GM12878 (cell line): ENCODE data around the gene GON4L. TPM values are rescaled to one million over a fixed set of nuclear protein-coding genes. Genes with fewer than 3 reads are reported as not detected.

Source experiments
- ATAC-seq: fragments of 200-7000 bp; cut with Tn5 transposase; 3 replicates; pipeline ENCODE4 v1.9.1; 2020; ENCODE audit warnings: mild to moderate bottlenecking, moderate library complexity
- BruUV-seq: library from RNA; stranded (reverse); fragments of 400-500 nt; replicated peaks from 2 replicates; lab custom pipeline; 2021; lab: Mats Ljungman, UMichigan
- CTCF ChIA-PET: fragments of 300-600 bp; sonication (Branson Sonifier 250); formaldehyde crosslinking; extraction: SDS; loops from one replicate; lab custom pipeline; 2021; ENCODE audit warnings: inconsistent platforms; lab: Yijun Ruan, JAX
- POLR2A ChIA-PET: fragments of 350-600 bp; formaldehyde crosslinking; extraction: SDS; loops from one replicate; lab custom pipeline; 2021; ENCODE audit warnings: inconsistent platforms; lab: Charles Lee
- RAD21 ChIA-PET: fragments of 300-600 bp; sonication (Branson Sonifier 250); formaldehyde crosslinking; loops from one replicate; lab custom pipeline; 2023; ENCODE audit warnings: antibody characterized with exemption; ENCODE audit not compliant: unreplicated experiment; lab: Charles Lee
- SMC1A ChIA-PET: fragments of 300-600 bp; sonication (Branson Sonifier 250); formaldehyde crosslinking; loops from one replicate; lab custom pipeline; 2023; ENCODE audit not compliant: unreplicated experiment, uncharacterized antibody; lab: Charles Lee
- DNase-seq: peaks from one replicate; pipeline ENCODE4 v3.0.0-alpha.2; 2011; ENCODE audit warnings: low read depth, low spot score
- FAIRE-seq: peaks from 3 replicates; lab custom pipeline; 2011; peaks lifted over from hg19 to GRCh38; lab: Jason Lieb, UNC
- H2AFZ ChIP-seq: 2 replicates; pipeline ENCODE4 v1.6.0; 2011; ENCODE audit warnings: low read depth, low read length, control low read depth; ENCODE audit not compliant: control insufficient read depth
- H3K27ac ChIP-seq: 2 replicates; pipeline ENCODE4 v1.5.1; 2011; ENCODE audit warnings: control low read depth; ENCODE audit not compliant: control insufficient read depth, insufficient read depth
- H3K27me3 ChIP-seq, 2 experiments: replicated peaks in 1 of 2; 2 replicates each; pipeline versions ENCODE4 v1.6.0 to v1.6.1; 2011; ENCODE audit warnings: low read length in 1 of 2; ENCODE audit not compliant: control insufficient read depth in 2 of 2, insufficient read depth in 2 of 2
- H3K36me3 ChIP-seq, 2 experiments: 2 replicates each; pipeline ENCODE4 v1.5.1; 2011; ENCODE audit warnings: low read length in 1 of 2; ENCODE audit not compliant: control insufficient read depth in 2 of 2, insufficient read depth in 2 of 2
- H3K4me1 ChIP-seq: 2 replicates; pipeline ENCODE4 v1.6.1; 2011; ENCODE audit warnings: mild to moderate bottlenecking, low read length, moderate library complexity, mixed read lengths; ENCODE audit not compliant: control insufficient read depth, insufficient read depth
- H3K4me2 ChIP-seq: 2 replicates; pipeline ENCODE4 v1.6.0; 2011; ENCODE audit warnings: control low read depth; ENCODE audit not compliant: control insufficient read depth, insufficient read depth
- H3K4me3 ChIP-seq: fragments of 200-600 bp; sonication (generic); 2 replicates; pipeline ENCODE4 v1.5.1; 2016
- H3K79me2 ChIP-seq: 2 replicates; pipeline ENCODE4 v1.6.0; 2011; ENCODE audit warnings: low read length; ENCODE audit not compliant: control insufficient read depth, insufficient read depth
- H3K9ac ChIP-seq: 2 replicates; pipeline ENCODE4 v1.8.0; 2011; ENCODE audit warnings: low read length, control low read depth, mixed read lengths; ENCODE audit not compliant: control insufficient read depth, insufficient read depth
- H3K9me3 ChIP-seq: replicated peaks from 3 replicates; pipeline ENCODE4 v1.5.1; 2011; ENCODE audit warnings: mild to moderate bottlenecking, low read length; ENCODE audit not compliant: control insufficient read depth, insufficient read depth
- H4K20me1 ChIP-seq: 2 replicates; pipeline ENCODE4 v1.6.0; 2011; ENCODE audit not compliant: control insufficient read depth, insufficient read depth
- CHD4 ChIP-seq: fragments of 200-600 bp; sonication (generic); IDR thresholded peaks from 2 replicates; pipeline ENCODE4 v1.6.1; 2016; ENCODE audit warnings: mild to moderate bottlenecking
- ETV6 ChIP-seq, 2 experiments: fragments of 450-650 bp in 1 of 2; IDR thresholded peaks in 1 of 2; conservative IDR thresholded peaks in 1 of 2; 2 replicates each; pipeline ENCODE4 v1.6.1; 2014; ENCODE audit warnings: antibody characterized with exemption in 1 of 2, borderline replicate concordance in 1 of 2, low read depth in 1 of 2, mild to moderate bottlenecking in 1 of 2, moderate library complexity in 1 of 2
- FOXM1 ChIP-seq: IDR thresholded peaks from 2 replicates; pipeline ENCODE4 v1.6.1; 2012; ENCODE audit warnings: low read depth, mild to moderate bottlenecking, inconsistent platforms, low read length, moderate library complexity
- MEF2B ChIP-seq: fragments of 450-650 bp; IDR thresholded peaks from 2 replicates; pipeline ENCODE4 v1.6.1; 2018; ENCODE audit warnings: mild to moderate bottlenecking, moderate library complexity; ENCODE audit not compliant: partially characterized antibody, poor library complexity, severe bottlenecking
- MTA3 ChIP-seq: IDR thresholded peaks from 2 replicates; pipeline ENCODE4 v1.6.1; 2012; ENCODE audit warnings: low read length, inconsistent platforms, borderline replicate concordance
- NFXL1 ChIP-seq: fragments of 450-650 bp; IDR thresholded peaks from 2 replicates; pipeline ENCODE4 v1.6.1; 2017; ENCODE audit warnings: antibody characterized with exemption, mild to moderate bottlenecking, borderline replicate concordance
- SPI1 ChIP-seq: IDR thresholded peaks from 2 replicates; pipeline ENCODE4 v1.6.1; 2011; ENCODE audit warnings: low read depth, mild to moderate bottlenecking, low read length, moderate library complexity, borderline replicate concordance; ENCODE audit not compliant: insufficient read depth
- STAT3 ChIP-seq: IDR thresholded peaks from 2 replicates; pipeline ENCODE4 v1.6.1; 2011; ENCODE audit warnings: low read depth, low read length, improper control_type of control experiment
- ZZZ3 ChIP-seq: IDR thresholded peaks from 2 replicates; pipeline ENCODE4 v1.6.1; 2011; ENCODE audit warnings: low read depth; ENCODE audit not compliant: control insufficient read depth, insufficient read length
- WGBS: methylation state at CpG from one replicate; pipeline ENCODE4 v1.1.6; 2016; ENCODE audit warnings: low lambda C conversion rate; ENCODE audit not compliant: insufficient replicate concordance, insufficient coverage; ENCODE audit errors: missing lambda C conversion rate; 5-methylcytosine and 5-hydroxymethylcytosine counted together
- in situ Hi-C: fragments of 300-500 bp; cut with MboI; formaldehyde crosslinking; loops from 9 replicates; pipeline ENCODE4 v1.14.3; 2018; ENCODE audit warnings: mixed read lengths
- intact Hi-C: fragments of 100-400 bp; cut with micrococcal nuclease; formaldehyde crosslinking; loops from one replicate; pipeline ENCODE4 v1.14.2; 2022; ENCODE audit not compliant: unreplicated experiment
- polyA plus RNA-seq, 11 experiments: library from polyadenylated mRNA; depleted of rRNA in 4 of 11; unstranded in 6 of 11; stranded (reverse) in 5 of 11; fragments of >200 nt; fragmentation: Nextera tagmentation in 4 of 11; fragmentation: Illumina TruSeq in 1 of 11; extraction: Ambion mirVana in 4 of 11; extraction: Trizol in 1 of 11; gene quantifications; 1 replicate in 1 of 11; 2 replicates in 10 of 11; pipeline versions ENCODE4 v1.2.1 to v1.2.3, GENCODE V29; 2011 to 2016; ENCODE audit warnings: inconsistent platforms in 2 of 11, missing spikeins in 2 of 11, low read depth in 1 of 11
- total RNA-seq, 4 experiments: library from RNA; depleted of rRNA in 3 of 4; stranded (reverse); fragments of >200 nt in 3 of 4; fragmentation: Illumina TruSeq in 1 of 4; extraction: Trizol in 1 of 4; gene quantifications; 2 replicates each; pipeline versions ENCODE4 v1.2.1 to v1.2.3, GENCODE V29; 2013 to 2021
- TF ChIP-seq, protein P1 (sequence below): IDR thresholded peaks from 2 replicates; pipeline ENCODE4 v1.6.1; 2012; ENCODE audit warnings: low read depth, low read length, improper control_type of control experiment
- TF ChIP-seq, protein P2 (sequence below): fragments of 450-650 bp; IDR thresholded peaks from 2 replicates; pipeline ENCODE4 v1.6.1; 2016; ENCODE audit warnings: mild to moderate bottlenecking

Gene GON4L
- total and polyA plus RNA-seq, 10 of the 15 experiments (the other 5 are each of a cell fraction or from before 2014, with no cell fraction given): 17.7 to 40.7 (median 28.0) TPM

DNA sequence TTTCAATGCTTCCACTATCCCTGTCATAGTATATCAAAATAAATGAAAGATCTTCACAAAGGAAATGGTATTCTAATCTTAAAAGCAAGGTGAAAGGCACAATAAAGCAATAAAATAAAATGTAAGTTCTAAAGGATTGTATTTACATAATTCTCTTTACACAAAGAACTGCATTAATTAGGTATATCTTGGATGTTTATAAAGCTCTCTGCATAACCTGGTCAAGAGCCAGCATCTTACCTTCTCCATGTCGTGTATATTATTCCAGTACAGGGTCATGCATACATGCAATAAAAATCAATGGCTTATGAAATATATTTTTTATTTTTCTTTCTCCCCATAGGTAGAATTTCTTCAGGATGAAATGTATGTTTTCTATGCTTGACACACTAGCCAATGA lies 63.8 kb downstream of the GON4L start:
- 47% methylated on average over 1 of the region's 1 CpG for WGBS
- H3K4me3 ChIP-seq: no peak overlapping the region
- ChIA-PET CTCF (interaction anchor here (0.5 kb wide), 1 partner anchor 470 kb away, joined by 3 read pairs; no protein-coding TSS in a partner anchor), POLR2A (interaction anchor here (1.1 kb wide), 1 partner anchor 8 kb away, joined by 3 read pairs; no protein-coding TSS in a partner anchor), RAD21 (no interaction called here), SMC1A (no interaction called here)
- in situ Hi-C loops: no loop called here
- no peaks in the 10 kb centered on the region for H3K4me1 ChIP-seq
- no peak overlapping the region for H3K27ac ChIP-seq
- H3K9ac ChIP-seq: no peak overlapping the region
- H3K4me2 ChIP-seq: no peak overlapping the region
- DNase-seq (no peak), FAIRE-seq (no peak), ATAC-seq (no peak)
- H3K9me3 ChIP-seq: no peaks in the 10 kb centered on the region
- BruUV-seq: no TSS peak
- peaks cover 3 to 27% of the 10 kb centered on the region in 2 experiments; a peak in 3 of 4 replicates for H3K36me3 ChIP-seq
- TF ChIP-seq NFXL1: no peak
- no peak for TF ChIP-seq MTA3
- no peak for TF ChIP-seq STAT3
- TF ChIP-seq ZZZ3: no peak
- no peak for TF ChIP-seq CHD4
- TF ChIP-seq MEF2B: no peak
- TF ChIP-seq FOXM1: no peak
- TF ChIP-seq ETV6 (conservative IDR thresholded peaks at IDR 0.05 in 1 of 2, IDR thresholded peaks at IDR 0.05 in 1 of 2; ENCODE audit: borderline replicate concordance in 1 of 2, low read depth in 1 of 2): no peak
- no peak for TF ChIP-seq SPI1
- TF ChIP-seq, protein P1, sequence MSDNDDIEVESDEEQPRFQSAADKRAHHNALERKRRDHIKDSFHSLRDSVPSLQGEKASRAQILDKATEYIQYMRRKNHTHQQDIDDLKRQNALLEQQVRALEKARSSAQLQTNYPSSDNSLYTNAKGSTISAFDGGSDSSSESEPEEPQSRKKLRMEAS: no peak
- TF ChIP-seq, protein P2, sequence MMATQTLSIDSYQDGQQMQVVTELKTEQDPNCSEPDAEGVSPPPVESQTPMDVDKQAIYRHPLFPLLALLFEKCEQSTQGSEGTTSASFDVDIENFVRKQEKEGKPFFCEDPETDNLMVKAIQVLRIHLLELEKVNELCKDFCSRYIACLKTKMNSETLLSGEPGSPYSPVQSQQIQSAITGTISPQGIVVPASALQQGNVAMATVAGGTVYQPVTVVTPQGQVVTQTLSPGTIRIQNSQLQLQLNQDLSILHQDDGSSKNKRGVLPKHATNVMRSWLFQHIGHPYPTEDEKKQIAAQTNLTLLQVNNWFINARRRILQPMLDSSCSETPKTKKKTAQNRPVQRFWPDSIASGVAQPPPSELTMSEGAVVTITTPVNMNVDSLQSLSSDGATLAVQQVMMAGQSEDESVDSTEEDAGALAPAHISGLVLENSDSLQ: no peak
- no peaks in the 10 kb centered on the region for H3K27me3 ChIP-seq
- H4K20me1 ChIP-seq: no peaks in the 10 kb centered on the region
- no peaks in the 10 kb centered on the region for H3K79me2 ChIP-seq
- intact Hi-C loops: no loop called here
- no peak overlapping the region for H2AFZ ChIP-seq
